Activated effector memory CD4-positive, alpha-beta T cell treated with Interleukin-2 at 50 U/mL for 16 hours (primary cell): ENCODE data around the gene ASGR2.
"Not testable (repeated sequence)": the region's sequence is repeated elsewhere in the genome, so short reads cannot be mapped to it uniquely, and the experiment has no call there.

Experiments used
- DNase-seq: peaks from one replicate; pipeline ENCODE4 v3.0.0-alpha.2; 2020

The ASGR2 gene

GRCh38 chr17:7123844-7124243, 9.2 kb upstream of the ASGR2 start:
- DNase-seq = no peak

GRCh38 chr17:7122381-7122780, 7.8 kb upstream of the ASGR2 start:
- no peak for DNase-seq

GRCh38 chr17:7120635-7121034, 6.0 kb upstream of the ASGR2 start:
- not testable (repeated sequence) for DNase-seq

GRCh38 chr17:7120123-7120522, 5.5 kb upstream of the ASGR2 start:
- no peak for DNase-seq

- no peak for DNase-seq
Measured at GRCh38 chr17:7119314-7119713, 4.7 kb upstream of the ASGR2 start.

GRCh38 chr17:7114875-7115614, 423 bp upstream of the ASGR2 start:
- DNase-seq = no peak

- no peak for DNase-seq
Measured at GRCh38 chr17:7113273-7114071, 1.1 kb downstream of the ASGR2 start.

GRCh38 chr17:7112510-7113108, 2.0 kb downstream of the ASGR2 start:
- no peak for DNase-seq

GRCh38 chr17:7111784-7112509, 2.7 kb downstream of the ASGR2 start:
- DNase-seq = no peak

- DNase-seq = no peak
Measured at GRCh38 chr17:7110617-7111306, 3.9 kb downstream of the ASGR2 start.

GRCh38 chr17:7109461-7110322, 4.9 kb downstream of the ASGR2 start:
- DNase-seq = no peak

- no peak for DNase-seq
Measured at GRCh38 chr17:7108981-7109380, 5.6 kb downstream of the ASGR2 start.

- no peak for DNase-seq
Measured at GRCh38 chr17:7108560-7108925, 6.1 kb downstream of the ASGR2 start.

- DNase-seq = no peak
Measured at GRCh38 chr17:7107795-7108559, 6.6 kb downstream of the ASGR2 start.

- no peak for DNase-seq
Measured at GRCh38 chr17:7107012-7107754, 7.4 kb downstream of the ASGR2 start.

- no peak for DNase-seq
Measured at GRCh38 chr17:7102421-7102820, 12.2 kb downstream of the ASGR2 start.

GRCh38 chr17:7101531-7101930, 13.1 kb downstream of the ASGR2 start:
- no peak for DNase-seq

- DNase-seq = not testable (repeated sequence)
Measured at GRCh38 chr17:7100641-7101379, 13.8 kb downstream of the ASGR2 start.

- no peak for DNase-seq
Measured at GRCh38 chr17:7098802-7099459, 15.7 kb downstream of the ASGR2 start.
